ENCODE data around the gene USP47.

USP47 gene

DNA sequence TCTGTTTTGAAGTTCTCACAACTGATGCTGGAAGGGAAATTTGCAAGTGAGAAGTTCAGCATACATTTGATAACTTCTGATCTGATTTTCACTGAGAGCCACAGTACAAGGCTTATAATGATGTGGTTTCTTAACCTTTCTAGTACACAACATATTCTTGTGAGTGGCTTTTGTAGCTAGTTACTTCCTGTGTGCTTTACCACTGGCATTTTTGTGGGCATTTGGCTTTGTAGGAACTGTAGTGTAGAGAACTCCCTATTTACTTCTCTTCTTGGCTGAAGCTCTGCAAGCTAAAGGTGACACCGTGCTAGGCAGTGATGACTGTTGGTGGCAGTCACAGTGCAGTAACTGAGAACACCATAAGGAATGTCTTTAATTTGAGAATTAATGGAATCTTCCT, 14.9 kb downstream of the USP47 start:
- H3K4me3 ChIP-seq (replicated peaks; ENCODE audit: low read depth, low read length): no peak overlapping the region
- TF ChIP-seq, protein P1, sequence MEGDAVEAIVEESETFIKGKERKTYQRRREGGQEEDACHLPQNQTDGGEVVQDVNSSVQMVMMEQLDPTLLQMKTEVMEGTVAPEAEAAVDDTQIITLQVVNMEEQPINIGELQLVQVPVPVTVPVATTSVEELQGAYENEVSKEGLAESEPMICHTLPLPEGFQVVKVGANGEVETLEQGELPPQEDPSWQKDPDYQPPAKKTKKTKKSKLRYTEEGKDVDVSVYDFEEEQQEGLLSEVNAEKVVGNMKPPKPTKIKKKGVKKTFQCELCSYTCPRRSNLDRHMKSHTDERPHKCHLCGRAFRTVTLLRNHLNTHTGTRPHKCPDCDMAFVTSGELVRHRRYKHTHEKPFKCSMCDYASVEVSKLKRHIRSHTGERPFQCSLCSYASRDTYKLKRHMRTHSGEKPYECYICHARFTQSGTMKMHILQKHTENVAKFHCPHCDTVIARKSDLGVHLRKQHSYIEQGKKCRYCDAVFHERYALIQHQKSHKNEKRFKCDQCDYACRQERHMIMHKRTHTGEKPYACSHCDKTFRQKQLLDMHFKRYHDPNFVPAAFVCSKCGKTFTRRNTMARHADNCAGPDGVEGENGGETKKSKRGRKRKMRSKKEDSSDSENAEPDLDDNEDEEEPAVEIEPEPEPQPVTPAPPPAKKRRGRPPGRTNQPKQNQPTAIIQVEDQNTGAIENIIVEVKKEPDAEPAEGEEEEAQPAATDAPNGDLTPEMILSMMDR (IDR thresholded peaks at IDR 0.05; ENCODE audit: low read length, missing control alignments): no peak
- DNase-seq (ENCODE audit: low read depth): peak; percentile 26

GRCh38 chr11:11857769-11858168, 16.0 kb downstream of the USP47 start:
- no peak overlapping the region for H3K4me3 ChIP-seq (replicated peaks; ENCODE audit: low read depth, low read length)
- TF ChIP-seq, protein P1 (IDR thresholded peaks at IDR 0.05; ENCODE audit: low read length, missing control alignments): no peak
- no peak for DNase-seq (ENCODE audit: low read depth)

- TF ChIP-seq, protein P1 (IDR thresholded peaks at IDR 0.05; ENCODE audit: low read length, missing control alignments): no peak
- H3K4me3 ChIP-seq (replicated peaks; ENCODE audit: low read depth, low read length): no peak overlapping the region
- DNase-seq (ENCODE audit: low read depth): no peak
Observed at GRCh38 chr11:11858676-11859075, 16.9 kb downstream of the USP47 start.

- TF ChIP-seq, protein P1 (IDR thresholded peaks at IDR 0.05; ENCODE audit: low read length, missing control alignments): no peak
- DNase-seq (ENCODE audit: low read depth): peak; percentile 61
- H3K4me3 ChIP-seq (replicated peaks; ENCODE audit: low read depth, low read length): no peak overlapping the region
Observed at GRCh38 chr11:11860103-11860979, 18.6 kb downstream of the USP47 start.

- no peak overlapping the region for H3K4me3 ChIP-seq (replicated peaks; ENCODE audit: low read depth, low read length)
- TF ChIP-seq, protein P1 (IDR thresholded peaks at IDR 0.05; ENCODE audit: low read length, missing control alignments): no peak
- DNase-seq (ENCODE audit: low read depth): no peak
Observed at GRCh38 chr11:11862999-11863398, 21.2 kb downstream of the USP47 start.

DNA sequence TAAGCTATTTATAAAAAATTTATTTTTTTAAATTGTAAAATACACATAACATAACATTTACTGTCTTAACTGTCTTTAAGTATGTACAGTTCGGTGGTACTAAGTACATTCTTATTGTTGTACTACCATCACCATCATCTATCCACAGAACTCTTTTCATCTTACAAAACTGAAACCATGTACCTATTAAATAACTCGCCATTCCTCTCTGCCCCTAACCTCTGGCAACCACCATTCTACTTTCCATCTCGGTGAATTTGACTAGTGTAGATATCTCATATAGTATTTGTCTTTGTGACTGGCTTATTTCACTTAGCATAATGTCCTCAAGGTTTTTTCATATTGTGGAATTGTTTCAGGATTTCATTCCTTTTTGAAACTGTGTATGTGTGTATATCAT, 22.6 kb downstream of the USP47 start:
- TF ChIP-seq, protein P1 (IDR thresholded peaks at IDR 0.05; ENCODE audit: low read length, missing control alignments): no peak
- no peak overlapping the region for H3K4me3 ChIP-seq (replicated peaks; ENCODE audit: low read depth, low read length)
- no peak for DNase-seq (ENCODE audit: low read depth)

DNA sequence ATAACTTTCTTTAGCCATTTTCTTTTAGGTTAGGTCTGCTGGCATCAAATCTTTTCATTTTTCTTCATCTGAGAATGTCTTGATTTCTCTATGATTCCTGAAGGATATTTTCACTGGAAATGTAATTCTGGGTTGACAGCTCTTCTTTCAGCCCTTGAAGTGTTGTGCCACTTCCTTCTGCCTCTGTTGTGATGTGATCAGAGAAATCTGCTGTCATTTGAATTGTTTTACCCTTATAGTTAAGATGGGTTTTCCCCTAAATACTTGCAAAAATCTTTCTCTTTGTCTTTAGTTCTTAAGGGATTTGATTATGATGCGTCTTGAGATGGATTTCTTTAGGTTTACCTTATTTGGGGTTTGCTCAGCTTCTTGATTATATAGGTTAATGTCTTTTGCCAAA, 23.0 kb downstream of the USP47 start:
- TF ChIP-seq, protein P1 (IDR thresholded peaks at IDR 0.05; ENCODE audit: low read length, missing control alignments): no peak
- no peak for DNase-seq (ENCODE audit: low read depth)
- no peak overlapping the region for H3K4me3 ChIP-seq (replicated peaks; ENCODE audit: low read depth, low read length)

Measured in fibroblast of pulmonary artery (primary cell).